Measurements from ENCODE around the gene VCL.
"Not testable (repeated sequence)": the region's sequence is repeated elsewhere in the genome, so short reads cannot be mapped to it uniquely, and the experiment has no call there.

The VCL gene

DNA sequence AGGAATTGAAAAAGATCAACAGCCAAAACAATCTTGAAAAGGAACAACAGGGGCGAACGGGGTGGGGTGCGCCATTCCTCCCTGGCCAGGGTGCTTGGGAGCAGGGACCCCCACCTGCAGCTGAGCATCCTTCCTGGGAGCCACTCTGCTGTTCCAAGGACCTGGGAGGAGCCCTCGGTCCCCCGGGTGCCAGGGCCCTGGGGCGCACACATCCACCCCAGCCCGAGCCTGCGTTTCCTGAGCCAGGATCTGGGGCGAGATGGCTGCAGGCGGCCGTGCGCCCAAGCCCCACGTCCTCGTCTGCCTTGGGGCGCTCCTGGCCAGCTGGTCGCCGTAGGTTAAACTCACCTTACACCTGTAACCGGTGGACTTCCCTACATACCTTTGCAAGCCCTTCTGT lies 142.1 kb downstream of the VCL start:
- no peak overlapping the region for H3K4me3 ChIP-seq (ENCODE audit: low read depth, low read length)

DNA sequence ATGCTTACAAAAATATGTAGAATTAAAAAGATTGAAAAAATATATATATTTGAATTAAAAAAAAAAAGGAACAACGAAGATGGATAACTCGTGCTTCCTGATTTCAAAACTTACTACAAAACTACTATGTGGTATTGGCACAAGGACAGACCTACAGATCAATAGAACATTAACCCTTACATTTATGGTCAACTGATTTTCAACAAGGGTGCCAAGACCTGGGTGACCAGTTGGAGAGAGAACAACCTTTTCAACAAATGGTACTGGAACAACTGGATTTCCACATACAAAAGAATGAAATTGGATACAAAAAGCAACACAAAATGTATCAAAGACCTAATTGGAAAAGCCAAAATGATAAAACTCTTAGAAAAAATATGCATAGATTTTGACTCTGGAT lies 142.6 kb downstream of the VCL start:
- H3K4me3 ChIP-seq (ENCODE audit: low read depth, low read length) = no peak overlapping the region

DNA sequence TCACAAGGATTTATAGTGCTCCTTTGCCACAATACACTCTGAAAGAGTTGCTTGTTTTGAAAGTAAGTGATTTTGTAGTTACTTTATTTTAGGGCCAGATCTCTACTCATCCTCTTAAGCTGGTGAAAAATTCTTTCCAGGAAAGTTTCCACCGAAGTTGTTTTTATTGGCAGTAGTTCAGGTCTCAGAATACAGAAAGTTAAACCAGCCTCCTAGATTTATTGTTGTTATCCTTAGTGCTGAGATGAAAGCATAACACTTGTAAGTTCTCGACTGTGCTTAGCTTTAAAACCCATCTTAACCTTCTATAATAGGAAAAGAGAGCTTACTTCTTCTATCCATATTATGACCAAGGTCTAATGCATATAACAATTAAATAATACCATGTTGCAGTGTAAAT lies 147.2 kb downstream of the VCL start:
- no peak overlapping the region for H3K4me3 ChIP-seq (ENCODE audit: low read depth, low read length)

DNA sequence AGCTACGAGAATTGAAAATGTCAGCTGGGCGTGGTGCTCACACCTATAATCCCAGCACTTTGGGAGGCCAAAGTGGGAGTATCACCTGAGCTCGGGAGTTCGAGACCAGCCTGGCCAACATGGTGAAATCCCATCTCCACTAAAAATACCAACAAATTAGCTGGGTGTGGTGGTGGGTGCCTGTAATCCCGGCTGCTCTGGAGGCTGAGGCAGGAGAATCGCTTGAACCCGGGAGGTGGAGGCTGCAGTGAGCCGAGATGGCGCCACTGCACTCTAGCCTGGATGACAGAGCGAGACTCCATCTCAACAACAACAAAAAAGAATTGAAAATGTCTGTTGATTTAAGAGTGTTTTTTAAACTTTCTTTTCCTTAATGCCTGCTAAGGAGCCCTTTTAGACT lies 149.1 kb downstream of the VCL start:
- H3K4me3 ChIP-seq (ENCODE audit: low read depth, low read length) = not testable (repeated sequence)

DNA sequence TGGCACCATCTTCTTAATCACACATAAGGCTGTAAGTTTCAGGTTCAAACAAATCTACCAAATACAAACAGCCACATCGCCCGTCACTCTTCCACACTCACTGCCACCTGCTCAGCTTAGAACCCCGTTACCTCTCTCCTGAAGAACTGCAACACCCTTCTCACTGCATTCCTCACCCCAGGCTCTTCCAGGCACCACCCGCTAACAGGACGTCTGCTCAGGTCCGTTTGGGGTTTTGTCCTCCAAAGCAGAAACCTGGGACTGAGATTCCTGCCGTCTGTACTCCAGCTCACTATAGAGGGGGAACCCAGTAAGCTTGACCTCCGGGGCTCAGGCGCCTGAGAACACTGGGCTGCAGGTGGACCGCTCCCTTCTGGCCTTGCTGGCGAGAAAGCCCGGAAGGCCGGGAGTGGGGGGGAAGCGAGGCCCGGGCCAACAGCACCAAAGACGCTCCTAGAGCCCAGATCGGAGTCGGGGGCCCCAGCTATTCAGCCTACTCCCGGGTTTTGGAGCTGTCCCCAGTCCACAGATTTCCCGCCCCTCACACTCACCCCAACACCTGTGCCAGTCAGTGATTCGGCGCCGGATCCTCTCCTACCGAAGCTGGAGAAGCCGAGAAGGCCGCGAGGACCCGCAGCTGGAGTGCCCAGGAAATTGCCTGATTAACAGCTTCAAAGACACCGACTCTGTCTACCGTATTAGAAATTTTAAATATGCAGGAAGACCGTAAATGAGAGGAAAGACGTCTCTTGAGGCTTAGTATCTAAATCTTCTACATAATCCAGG lies 152.5 kb downstream of the VCL start, which contains the start of gene AP3M1:
Gene AP3M1 (minus strand): TSS at position 625 of the 786 bp plus-strand sequence. CDS start 12,449 bp downstream, outside the sequence.
- peak within 1 kb of the TSS; percentile 99 for H3K4me3 ChIP-seq (ENCODE audit: low read depth, low read length)

DNA sequence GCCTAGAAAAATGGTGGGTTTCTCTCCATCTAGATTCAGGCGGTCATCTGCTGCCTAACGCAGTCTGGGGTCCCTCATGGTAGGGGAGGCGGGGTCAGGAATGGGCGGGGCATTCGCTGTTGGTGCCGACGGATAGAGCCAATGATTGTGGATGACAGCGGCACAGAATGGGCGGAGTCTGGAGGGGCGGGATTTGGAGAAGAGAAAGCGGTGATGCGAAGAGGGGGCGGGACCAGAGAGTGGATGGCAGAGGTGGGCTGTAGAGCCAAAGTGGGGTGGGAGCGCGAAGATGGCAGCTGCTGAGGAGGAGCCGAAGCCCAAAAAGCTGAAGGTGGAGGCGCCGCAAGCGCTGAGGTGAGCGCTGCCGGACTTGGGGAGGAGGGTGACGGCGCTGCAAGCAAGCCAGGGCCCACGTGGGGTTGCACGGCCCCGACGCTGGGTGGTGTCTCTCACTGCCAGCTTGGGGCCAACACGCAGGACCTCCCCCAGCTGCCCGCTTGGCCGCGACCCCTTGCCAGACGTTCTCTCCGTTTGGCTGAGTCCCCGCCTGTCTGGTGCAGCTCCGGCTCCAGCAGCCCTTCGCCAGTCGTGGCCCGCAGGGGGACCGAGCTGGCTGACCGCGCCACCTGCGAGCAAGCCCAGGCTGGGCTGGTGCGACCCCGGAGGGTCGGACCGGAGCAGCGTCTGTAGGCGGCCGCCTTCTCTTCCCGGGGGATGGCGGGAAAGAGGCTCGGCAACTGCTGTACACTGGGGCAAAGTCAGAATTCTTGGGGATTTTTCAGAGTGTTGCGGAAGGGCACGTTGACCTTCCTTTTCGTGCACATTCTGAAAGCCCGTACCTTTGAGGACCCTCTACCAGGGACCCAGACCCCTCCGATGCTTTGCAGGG lies 153.3 kb downstream of the VCL start, which contains the start of gene ADK:
Gene ADK (plus strand): TSS at position 232 of the 889 bp plus-strand sequence. CDS start 58 bp downstream, at position 290.
- peak within 1 kb of the TSS; percentile 99 for H3K4me3 ChIP-seq (ENCODE audit: low read depth, low read length)

DNA sequence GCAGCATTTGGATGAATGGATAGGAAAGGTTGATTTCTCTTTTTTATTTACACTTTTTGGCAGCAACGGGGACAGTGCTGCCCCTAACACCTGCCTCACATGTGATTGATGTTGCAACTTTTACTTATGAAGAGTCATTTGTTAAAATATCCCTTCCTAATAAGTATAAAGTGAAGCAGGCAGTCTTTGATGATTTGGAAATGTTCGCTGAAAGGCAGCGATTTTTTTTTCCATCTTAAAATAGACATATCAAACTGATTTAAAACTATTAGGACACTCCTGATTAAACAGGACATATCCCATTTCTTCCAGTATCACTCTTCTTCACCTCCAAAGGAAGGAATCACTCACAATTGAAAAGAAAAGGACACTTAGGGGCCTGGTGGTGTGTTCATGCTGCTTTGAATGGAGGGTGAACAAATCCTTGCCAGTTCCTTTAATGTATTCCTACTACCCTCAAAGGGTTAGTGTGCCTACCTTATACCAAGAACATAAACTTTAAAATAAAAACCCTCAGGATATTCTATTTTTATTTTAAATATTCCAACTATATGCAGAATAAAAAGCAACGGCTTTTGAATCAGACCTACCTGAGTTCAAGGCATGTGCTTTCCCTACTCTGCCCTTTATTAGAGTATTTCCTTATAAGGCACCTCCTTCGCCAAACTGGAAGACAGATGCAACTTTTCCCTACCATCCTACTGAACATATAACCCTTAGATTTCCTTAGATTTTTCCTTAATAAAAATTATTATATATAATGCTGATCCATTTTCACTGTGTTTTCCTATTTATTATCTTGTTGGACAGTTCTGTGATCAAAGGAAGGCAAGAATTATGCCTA lies 154.2 kb downstream of the VCL start:
- H3K4me3 ChIP-seq (ENCODE audit: low read depth, low read length) = peak overlapping the region; percentile 99

DNA sequence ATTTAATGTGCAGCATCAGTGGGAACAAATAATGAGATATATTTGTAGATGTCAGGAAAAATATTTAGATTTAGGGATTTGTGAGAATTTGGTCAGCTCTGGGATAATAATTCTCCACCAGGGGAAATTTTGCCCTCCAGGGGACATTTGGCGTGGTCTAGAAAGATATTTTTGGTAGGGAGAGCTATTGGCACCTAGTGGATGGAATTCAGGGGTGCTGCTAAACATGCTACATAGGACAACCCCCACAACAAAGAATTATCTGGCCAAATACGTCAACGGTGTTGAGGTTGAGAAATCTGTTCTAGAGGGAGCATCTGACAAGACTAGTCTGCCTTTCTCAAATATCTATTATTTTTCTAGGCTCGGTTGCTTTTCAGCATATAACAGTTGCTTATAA lies 155.2 kb downstream of the VCL start:
- no peak overlapping the region for H3K4me3 ChIP-seq (ENCODE audit: low read depth, low read length)

DNA sequence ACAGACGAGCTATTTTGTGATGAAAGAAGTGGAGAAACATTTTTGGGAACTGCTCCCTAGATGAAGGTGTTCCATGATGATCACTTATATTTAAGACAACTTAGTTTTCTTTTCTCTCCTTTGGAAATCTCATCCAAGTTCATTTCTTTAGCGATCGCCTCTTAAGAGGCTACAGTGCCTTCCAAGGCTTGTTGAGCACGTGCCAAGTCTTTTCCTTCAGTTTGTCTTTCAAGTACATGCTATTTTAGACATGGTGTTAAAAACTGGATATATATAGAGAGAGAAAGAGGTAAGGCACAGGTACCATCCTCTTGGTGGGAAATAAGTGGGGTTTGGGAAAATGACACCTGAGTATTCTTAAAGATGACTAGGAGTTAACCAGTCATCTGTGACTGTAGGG lies 155.8 kb downstream of the VCL start:
- H3K4me3 ChIP-seq (ENCODE audit: low read depth, low read length) = no peak overlapping the region

DNA sequence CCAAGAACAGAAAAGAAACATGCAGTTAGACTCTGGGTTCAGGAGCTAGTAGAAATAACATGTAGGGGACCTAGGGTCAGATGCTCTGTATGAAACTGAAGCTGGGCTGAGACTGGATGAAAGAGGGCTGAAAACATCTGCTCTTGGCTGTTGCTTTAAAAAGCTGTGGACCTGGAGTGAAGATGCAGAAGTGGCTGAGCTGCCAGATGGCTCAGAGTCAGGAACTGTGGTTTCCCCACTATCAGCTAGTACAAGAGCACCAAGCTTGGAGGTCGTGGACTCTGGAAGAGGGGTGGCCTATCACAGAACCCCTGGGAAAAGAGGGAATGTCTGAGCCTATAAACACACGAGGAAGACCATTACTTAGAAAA lies 159.0 kb downstream of the VCL start:
- H3K4me3 ChIP-seq (ENCODE audit: low read depth, low read length) = no peak overlapping the region

DNA sequence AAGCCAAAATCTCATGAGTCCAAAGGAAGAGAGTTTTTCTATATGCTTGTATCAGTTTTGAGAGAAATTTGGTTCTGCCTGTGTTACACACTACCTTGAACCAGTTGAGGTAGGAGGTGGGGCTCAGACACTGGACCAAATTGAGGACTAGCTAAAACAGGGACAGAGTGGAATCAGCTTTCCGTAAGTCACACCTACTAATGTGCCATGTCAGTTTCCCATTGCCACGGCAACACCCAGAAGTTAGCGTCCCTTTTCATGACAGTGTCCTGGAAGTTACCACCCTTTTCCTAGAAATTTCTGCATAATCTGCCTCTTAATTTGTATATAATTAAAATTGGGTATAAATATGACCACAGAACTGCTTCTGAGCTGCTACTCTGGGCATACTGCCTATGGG lies 162.1 kb downstream of the VCL start:
- H3K4me3 ChIP-seq (ENCODE audit: low read depth, low read length) = no peak overlapping the region

DNA sequence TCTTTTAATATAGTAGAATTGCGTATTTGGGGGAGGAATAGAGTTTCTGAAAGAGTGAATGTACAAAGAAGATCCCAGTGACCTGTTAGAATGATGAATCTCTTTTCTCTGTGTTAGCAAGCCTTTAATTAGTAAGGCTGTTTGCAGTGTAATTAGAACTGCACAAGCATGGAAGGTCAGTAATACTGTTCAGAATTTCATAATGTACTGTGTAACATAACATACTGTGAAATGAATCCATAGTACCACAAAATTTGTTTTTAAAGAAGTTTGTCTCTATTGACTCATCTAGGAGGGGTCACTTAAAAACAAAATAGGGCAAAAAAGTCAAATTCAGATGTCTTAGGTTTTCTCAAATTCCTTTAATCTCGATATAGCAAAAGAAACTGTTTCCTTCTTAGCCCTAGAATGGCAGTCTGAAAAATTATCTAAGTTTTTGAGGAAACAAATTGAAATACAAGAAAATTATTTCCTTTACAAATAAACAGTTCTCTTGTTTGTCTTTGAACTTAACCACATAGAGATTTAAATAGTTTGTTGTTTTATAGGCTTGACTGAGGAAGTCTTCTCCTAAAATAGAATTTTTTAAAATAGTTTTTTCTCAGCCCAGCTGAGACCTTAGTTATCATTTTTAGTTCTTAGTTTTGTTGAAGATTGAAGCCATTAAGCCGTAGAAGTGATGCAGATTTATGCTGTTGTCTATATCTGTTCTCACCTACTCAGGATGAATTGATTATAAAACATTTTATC lies 165.6 kb downstream of the VCL start:
- no peak overlapping the region for H3K4me3 ChIP-seq (ENCODE audit: low read depth, low read length)

DNA sequence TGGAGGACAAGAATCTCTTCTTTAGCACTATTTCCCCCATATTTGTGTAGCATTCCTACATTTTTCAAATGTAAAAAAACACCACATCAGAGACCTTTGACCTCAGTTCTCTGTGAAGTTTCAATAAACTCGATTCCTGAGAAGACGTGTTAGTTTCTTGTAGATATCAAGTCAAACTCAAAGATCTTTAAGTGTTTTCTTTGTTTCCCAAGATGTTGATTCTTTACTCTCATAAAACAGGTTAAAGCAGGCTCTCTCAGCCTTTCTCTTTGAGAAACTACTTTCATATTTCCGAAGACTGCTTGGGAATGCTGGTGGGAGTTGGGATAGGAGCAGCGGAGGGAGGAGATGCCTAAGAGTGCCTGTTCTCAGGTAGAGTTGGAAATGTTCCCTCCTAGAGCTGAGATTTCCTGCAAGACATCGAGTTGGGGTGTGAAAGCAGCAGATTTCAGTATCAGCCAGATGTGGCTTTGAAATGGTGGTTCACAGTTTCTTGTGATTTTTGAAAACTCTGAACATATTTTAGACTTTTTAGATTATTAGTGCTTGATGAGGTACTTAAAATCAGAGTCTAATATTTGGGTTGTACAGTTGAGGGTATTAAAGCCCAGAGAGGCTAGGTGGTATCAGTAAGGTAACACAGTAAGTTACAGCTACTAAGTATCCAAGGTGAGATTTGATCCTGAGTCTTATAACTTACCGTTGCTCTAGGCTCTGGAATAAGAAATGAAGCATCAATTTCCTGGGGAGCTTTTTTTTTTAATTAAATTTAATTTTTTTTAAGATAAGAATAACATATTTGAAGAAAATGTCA lies 167.0 kb downstream of the VCL start:
- H3K4me3 ChIP-seq (ENCODE audit: low read depth, low read length) = no peak overlapping the region

DNA sequence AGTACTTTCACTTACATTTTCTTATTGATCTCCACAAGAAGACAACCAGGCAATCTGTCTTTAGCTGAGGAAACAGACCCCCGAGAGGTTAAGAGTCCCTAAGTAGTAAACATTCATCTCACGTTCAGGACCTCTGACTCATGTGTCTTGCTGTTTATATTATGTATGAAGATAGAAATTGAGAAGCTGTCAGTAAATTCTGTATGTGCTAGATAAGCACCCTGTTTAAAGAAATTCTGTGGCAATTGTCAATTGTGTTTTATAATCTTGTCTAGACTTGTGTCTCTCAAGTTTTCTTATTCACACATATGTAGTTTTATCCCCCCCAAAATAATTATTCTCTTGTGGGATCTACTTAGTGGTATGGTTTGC lies 167.6 kb downstream of the VCL start:
- no peak overlapping the region for H3K4me3 ChIP-seq (ENCODE audit: low read depth, low read length)

DNA sequence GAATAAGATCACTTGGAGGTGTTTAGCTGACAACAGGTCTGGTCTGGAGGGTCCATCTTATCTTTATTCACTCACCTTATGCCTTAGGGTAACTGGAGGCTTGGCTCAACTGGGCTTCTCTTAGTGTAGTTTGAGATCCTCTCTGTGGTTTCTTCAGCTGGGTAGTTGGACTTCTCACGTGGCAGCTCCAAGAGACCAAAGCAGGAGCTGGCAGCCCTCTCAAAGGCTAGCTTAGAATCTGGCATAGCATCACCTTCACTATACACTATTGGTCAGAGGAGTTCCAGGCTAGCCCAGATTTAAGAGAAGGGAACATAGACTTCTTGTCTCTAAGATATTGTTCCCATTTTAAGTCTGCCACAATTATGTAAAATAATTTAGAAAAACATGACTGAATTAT lies 169.5 kb downstream of the VCL start:
- H3K4me3 ChIP-seq (ENCODE audit: low read depth, low read length) = no peak overlapping the region

All from iPS-11a (cell line).